PC-9 (cell line): ENCODE data around the gene PDE4D. TPM values are rescaled to one million over a fixed set of nuclear protein-coding genes. Genes with fewer than 3 reads are reported as not detected.

Source experiments
- BruUV-seq: library from RNA; stranded (reverse); fragments of 400-500 nt; replicated peaks from 2 replicates; lab custom pipeline; 2021; lab: Mats Ljungman, UMichigan
- CTCF ChIA-PET: fragments of 300-600 bp; sonication (Branson Sonifier 250); formaldehyde crosslinking; loops from one replicate; lab custom pipeline; 2022; ENCODE audit warnings: antibody characterized with exemption; lab: Charles Lee
- POLR2A ChIA-PET: fragments of 300-600 bp; sonication (Branson Sonifier 250); formaldehyde crosslinking; loops from one replicate; lab custom pipeline; 2022; ENCODE audit warnings: antibody characterized with exemption; ENCODE audit not compliant: unreplicated experiment; lab: Charles Lee
- DNase-seq, 2 experiments: peaks; one replicate each; pipeline versions ENCODE4 v3.0.0 to v3.0.0-alpha.2; 2015 to 2022; ENCODE audit warnings: mixed read lengths in 1 of 2
- H2AFZ ChIP-seq: fragments of 200-600 bp; sonication (generic); 2 replicates; pipeline ENCODE4 v1.8.1; 2017; ENCODE audit warnings: antibody characterized with exemption
- H3F3A ChIP-seq: fragments of 200-600 bp; sonication (generic); 2 replicates; pipeline ENCODE4 v1.8.1; 2017; ENCODE audit warnings: antibody characterized with exemption, mild to moderate bottlenecking, low read depth; ENCODE audit not compliant: insufficient read depth
- H3K27ac ChIP-seq: fragments of 200-600 bp; sonication (generic); 2 replicates; pipeline ENCODE4 v1.6.1; 2016; ENCODE audit warnings: mixed run types
- H3K27me3 ChIP-seq: fragments of 200-600 bp; sonication (generic); 2 replicates; pipeline ENCODE4 v1.6.1; 2016; ENCODE audit warnings: low read depth, mixed run types; ENCODE audit not compliant: insufficient read depth
- H3K36me3 ChIP-seq: fragments of 200-600 bp; sonication (generic); 2 replicates; pipeline ENCODE4 v1.6.1; 2016; ENCODE audit warnings: low read depth, mixed run types
- H3K4me1 ChIP-seq: fragments of 200-600 bp; sonication (generic); replicated peaks from 2 replicates; pipeline ENCODE4 v1.6.1; 2016; ENCODE audit warnings: mixed run types; ENCODE audit not compliant: insufficient read depth
- H3K4me2 ChIP-seq: fragments of 200-600 bp; sonication (generic); 2 replicates; pipeline ENCODE4 v1.6.1; 2017; ENCODE audit warnings: mixed run types
- H3K4me3 ChIP-seq: fragments of 200-600 bp; sonication (generic); 2 replicates; pipeline ENCODE4 v1.6.1; 2016; ENCODE audit warnings: mixed run types
- H3K79me2 ChIP-seq: fragments of 200-600 bp; sonication (generic); 2 replicates; pipeline ENCODE4 v1.6.1; 2017; ENCODE audit warnings: low read depth, mixed run types
- H3K9me2 ChIP-seq: fragments of 200-600 bp; sonication (generic); 2 replicates; pipeline ENCODE4 v1.8.1; 2017; ENCODE audit warnings: mild to moderate bottlenecking; ENCODE audit not compliant: insufficient read depth
- H3K9me3 ChIP-seq: fragments of 200-600 bp; sonication (generic); 2 replicates; pipeline ENCODE4 v1.8.1; 2016; ENCODE audit warnings: low read depth; ENCODE audit not compliant: insufficient read depth
- H4K20me1 ChIP-seq: fragments of 200-600 bp; sonication (generic); 2 replicates; pipeline ENCODE4 v1.8.1; 2017; ENCODE audit not compliant: insufficient read depth
- EZH2 ChIP-seq: fragments of 200-600 bp; sonication (generic); IDR thresholded peaks from 2 replicates; pipeline ENCODE4 v1.8.0; 2017; ENCODE audit warnings: antibody characterized with exemption, low read depth
- intact Hi-C: fragments of 100-400 bp; cut with micrococcal nuclease; formaldehyde crosslinking; loops from one replicate; pipeline ENCODE4 v1.10.0; 2022; ENCODE audit not compliant: unreplicated experiment
- total RNA-seq: library from RNA; stranded (reverse); gene quantifications from 2 replicates; pipeline ENCODE4 v1.2.3, GENCODE V29; 2021
- TF ChIP-seq, protein P1 (sequence below): fragments of 200-600 bp; sonication (generic); conservative IDR thresholded peaks from 2 replicates; pipeline ENCODE4 v1.6.1; 2017; ENCODE audit warnings: mixed run types, antibody characterized with exemption, mild to moderate bottlenecking, moderate library complexity

PDE4D gene
- total RNA-seq, 1 experiment from 2014 or later: 9.8 TPM

DNA sequence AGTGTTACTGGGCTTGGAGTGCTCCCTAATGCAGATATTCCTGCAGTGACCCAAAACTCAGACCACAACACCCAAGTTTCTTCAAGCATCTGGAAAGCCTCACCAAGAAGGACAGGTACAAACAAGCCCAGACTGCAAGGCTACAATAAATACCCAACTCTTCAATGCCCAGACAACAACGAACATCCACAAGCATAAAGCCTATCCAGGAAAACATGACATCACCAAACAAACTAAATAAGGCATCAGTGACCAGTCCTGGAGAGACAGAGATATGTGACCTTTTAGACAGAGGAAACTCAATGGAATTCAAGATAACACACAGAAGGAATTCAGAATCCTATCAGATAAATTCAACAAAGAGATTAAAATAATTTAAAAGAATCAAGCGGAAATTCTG lies 605.6 kb downstream of the PDE4D start:
- BruUV-seq: no TSS peak
- ChIA-PET POLR2A (no interaction called here), CTCF (no interaction called here)
- H3K79me2 ChIP-seq: no peaks in the 10 kb centered on the region
- no peak overlapping the region for H3K4me3 ChIP-seq
- no peaks in the 10 kb centered on the region for H4K20me1 ChIP-seq
- no peak for TF ChIP-seq EZH2
- TF ChIP-seq, protein P1, sequence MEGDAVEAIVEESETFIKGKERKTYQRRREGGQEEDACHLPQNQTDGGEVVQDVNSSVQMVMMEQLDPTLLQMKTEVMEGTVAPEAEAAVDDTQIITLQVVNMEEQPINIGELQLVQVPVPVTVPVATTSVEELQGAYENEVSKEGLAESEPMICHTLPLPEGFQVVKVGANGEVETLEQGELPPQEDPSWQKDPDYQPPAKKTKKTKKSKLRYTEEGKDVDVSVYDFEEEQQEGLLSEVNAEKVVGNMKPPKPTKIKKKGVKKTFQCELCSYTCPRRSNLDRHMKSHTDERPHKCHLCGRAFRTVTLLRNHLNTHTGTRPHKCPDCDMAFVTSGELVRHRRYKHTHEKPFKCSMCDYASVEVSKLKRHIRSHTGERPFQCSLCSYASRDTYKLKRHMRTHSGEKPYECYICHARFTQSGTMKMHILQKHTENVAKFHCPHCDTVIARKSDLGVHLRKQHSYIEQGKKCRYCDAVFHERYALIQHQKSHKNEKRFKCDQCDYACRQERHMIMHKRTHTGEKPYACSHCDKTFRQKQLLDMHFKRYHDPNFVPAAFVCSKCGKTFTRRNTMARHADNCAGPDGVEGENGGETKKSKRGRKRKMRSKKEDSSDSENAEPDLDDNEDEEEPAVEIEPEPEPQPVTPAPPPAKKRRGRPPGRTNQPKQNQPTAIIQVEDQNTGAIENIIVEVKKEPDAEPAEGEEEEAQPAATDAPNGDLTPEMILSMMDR: no peak
- H3K27ac ChIP-seq: no peak overlapping the region
- no peak overlapping the region for H3K4me2 ChIP-seq
- no peak overlapping the region for H2AFZ ChIP-seq
- intact Hi-C loops: no loop called here
- H3K36me3 ChIP-seq: no peaks in the 10 kb centered on the region
- no peaks in the 10 kb centered on the region for H3K9me2 ChIP-seq
- DNase-seq: no peak
- H3K9me3 ChIP-seq: no peaks in the 10 kb centered on the region
- H3K4me1 ChIP-seq: no peaks in the 10 kb centered on the region
- H3F3A ChIP-seq: no peaks in the 10 kb centered on the region
- H3K27me3 ChIP-seq: no peaks in the 10 kb centered on the region

DNA sequence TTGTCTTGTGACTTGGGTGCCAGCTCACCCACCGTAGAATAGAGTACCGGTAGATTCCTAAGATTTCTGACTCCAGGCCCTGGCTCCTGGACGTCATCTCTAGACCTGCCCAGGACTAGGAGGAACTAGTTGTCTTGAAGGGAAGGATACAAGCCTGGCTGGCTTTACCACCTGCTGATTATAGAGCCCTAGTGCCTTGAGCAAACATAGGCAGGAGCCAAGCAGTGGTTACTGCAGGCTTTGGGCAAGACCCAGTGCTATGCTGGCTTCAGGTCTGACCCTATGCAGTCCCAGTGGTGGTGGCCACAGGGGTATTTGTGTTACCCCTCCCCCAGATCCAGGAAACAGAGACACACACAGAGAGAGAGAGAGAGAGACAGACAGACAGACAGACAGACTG lies 606.2 kb downstream of the PDE4D start:
- no peaks in the 10 kb centered on the region for H4K20me1 ChIP-seq
- CTCF ChIA-PET: no interaction called here
- intact Hi-C loops: no loop called here
- H3K4me1 ChIP-seq: no peaks in the 10 kb centered on the region
- H3K27me3 ChIP-seq: no peaks in the 10 kb centered on the region
- H3K36me3 ChIP-seq: no peaks in the 10 kb centered on the region
- no TSS peak for BruUV-seq
- TF ChIP-seq, protein P1: no peak
- TF ChIP-seq EZH2: no peak
- DNase-seq: no peak
- no peaks in the 10 kb centered on the region for H3K9me3 ChIP-seq
- H2AFZ ChIP-seq: no peak overlapping the region
- no peak overlapping the region for H3K4me2 ChIP-seq
- H3K27ac ChIP-seq: no peak overlapping the region
- POLR2A ChIA-PET: interaction anchor here (0.6 kb wide), 1 partner anchor 23 kb away, joined by 3 read pairs; no protein-coding TSS in a partner anchor
- no peaks in the 10 kb centered on the region for H3K79me2 ChIP-seq
- H3K9me2 ChIP-seq: no peaks in the 10 kb centered on the region
- no peak overlapping the region for H3K4me3 ChIP-seq
- H3F3A ChIP-seq: no peaks in the 10 kb centered on the region

DNA sequence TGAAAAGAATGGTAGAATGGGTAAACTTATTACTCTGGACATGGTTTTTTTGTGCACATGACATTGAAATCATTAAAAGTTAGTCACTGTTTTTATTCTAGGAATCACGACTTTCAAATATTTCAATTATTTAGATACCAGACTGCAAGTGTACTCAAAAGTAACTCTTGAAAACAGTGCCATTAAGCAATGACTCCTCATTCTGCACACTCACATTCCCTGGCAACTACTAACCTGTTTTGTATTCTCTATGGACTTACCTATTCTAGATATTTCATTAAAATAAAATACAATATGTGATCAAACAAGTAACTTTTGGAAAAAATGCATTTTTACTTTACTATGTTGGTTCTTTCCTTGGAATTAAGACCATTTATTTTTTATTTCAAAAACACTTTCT lies 607.0 kb downstream of the PDE4D start:
- Histone ChIP-seq H2AFZ (no peak overlapping the region), H3K4me3 (no peak overlapping the region), H3K9me2 (no peaks in the 10 kb centered on the region), H3K4me1 (no peaks in the 10 kb centered on the region), H4K20me1 (no peaks in the 10 kb centered on the region), H3K27ac (no peak overlapping the region), H3K36me3 (no peaks in the 10 kb centered on the region), H3F3A (no peaks in the 10 kb centered on the region), H3K79me2 (no peaks in the 10 kb centered on the region), H3K9me3 (no peaks in the 10 kb centered on the region), H3K4me2 (no peak overlapping the region), H3K27me3 (no peaks in the 10 kb centered on the region)
- POLR2A ChIA-PET: interaction anchor here (0.6 kb wide), 1 partner anchor 22 kb away, joined by 3 read pairs; no protein-coding TSS in a partner anchor
- TF ChIP-seq, protein P1: no peak
- no peak for TF ChIP-seq EZH2
- intact Hi-C loops: no loop called here
- DNase-seq: no peak
- no TSS peak for BruUV-seq
- CTCF ChIA-PET: no interaction called here
